ENCODE results near the gene SATB1.

SATB1 gene

GRCh38 chr3:18398448-18398847, 26.7 kb downstream of the SATB1 start:
- H3K4me3 ChIP-seq (ENCODE audit: low read depth, low read length), result no peak overlapping the region
- TF ChIP-seq CTCF (IDR thresholded peaks at IDR 0.05; ENCODE audit: low read depth, low read length), result no peak
- TF ChIP-seq MYC (IDR thresholded peaks at IDR 0.05; ENCODE audit: low read depth, low read length), result no peak
- no peak for TF ChIP-seq POLR2A (IDR thresholded peaks at IDR 0.05; ENCODE audit: extremely low read depth, insufficient read length)
- no peak for TF ChIP-seq MAX (IDR thresholded peaks at IDR 0.05; ENCODE audit: low read depth, low read length)
- no peak for DNase-seq (ENCODE audit: low read depth)

GRCh38 chr3:18396428-18396827, 28.7 kb downstream of the SATB1 start:
- no peak overlapping the region for H3K4me3 ChIP-seq (ENCODE audit: low read depth, low read length)
- no peak for TF ChIP-seq POLR2A (IDR thresholded peaks at IDR 0.05; ENCODE audit: extremely low read depth, insufficient read length)
- no peak for TF ChIP-seq CTCF (IDR thresholded peaks at IDR 0.05; ENCODE audit: low read depth, low read length)
- no peak for TF ChIP-seq MAX (IDR thresholded peaks at IDR 0.05; ENCODE audit: low read depth, low read length)
- TF ChIP-seq MYC (IDR thresholded peaks at IDR 0.05; ENCODE audit: low read depth, low read length), result no peak
- DNase-seq (ENCODE audit: low read depth), result no peak

GRCh38 chr3:18394384-18394995, 30.6 kb downstream of the SATB1 start:
- no peak overlapping the region for H3K4me3 ChIP-seq (ENCODE audit: low read depth, low read length)
- TF ChIP-seq MYC (IDR thresholded peaks at IDR 0.05; ENCODE audit: low read depth, low read length), result no peak
- no peak for TF ChIP-seq CTCF (IDR thresholded peaks at IDR 0.05; ENCODE audit: low read depth, low read length)
- no peak for DNase-seq (ENCODE audit: low read depth)

- no peak for DNase-seq (ENCODE audit: low read depth)
- no peak overlapping the region for H3K4me3 ChIP-seq (ENCODE audit: low read depth, low read length)
- TF ChIP-seq MAX (IDR thresholded peaks at IDR 0.05; ENCODE audit: low read depth, low read length) (no peak), CTCF (IDR thresholded peaks at IDR 0.05; ENCODE audit: low read depth, low read length) (no peak), POLR2A (IDR thresholded peaks at IDR 0.05; ENCODE audit: extremely low read depth, insufficient read length) (no peak), MYC (IDR thresholded peaks at IDR 0.05; ENCODE audit: low read depth, low read length) (no peak)
These were observed 31.2 kb downstream of the SATB1 start for GRCh38 chr3:18393906-18394305.

- DNase-seq (ENCODE audit: low read depth), result no peak
These were observed 35.0 kb downstream of the SATB1 start for GRCh38 chr3:18390024-18390660.

More at GRCh38 chr3:18390024-18390660, 35.0 kb downstream of the SATB1 start:
- no peak overlapping the region for H3K4me3 ChIP-seq (ENCODE audit: low read depth, low read length)
- TF ChIP-seq MAX (IDR thresholded peaks at IDR 0.05; ENCODE audit: low read depth, low read length), result no peak
- TF ChIP-seq CTCF (IDR thresholded peaks at IDR 0.05; ENCODE audit: low read depth, low read length), result no peak
- TF ChIP-seq POLR2A (IDR thresholded peaks at IDR 0.05; ENCODE audit: extremely low read depth, insufficient read length), result no peak
- TF ChIP-seq MYC (IDR thresholded peaks at IDR 0.05; ENCODE audit: low read depth, low read length), result no peak

Measured in NB4 (cell line).